Transverse colon (tissue), 4 donors: ENCODE data around the gene KIAA2012. TPM values are rescaled to one million over a fixed set of nuclear protein-coding genes. Genes with fewer than 3 reads are reported as not detected.

ENCODE experiments used
- DNase-seq: peaks from one replicate; pipeline ENCODE4 v3.0.0-alpha.2; 2019
- H3K27ac ChIP-seq, 4 donors: fragments of 200-600 bp; sonication (generic); 2 replicates each; pipeline ENCODE4 v1.5.1; 2016 to 2018; ENCODE audit warnings: inconsistent platforms in 4 of 4
- H3K27me3 ChIP-seq: fragments of 200-600 bp; sonication (generic); 2 replicates; pipeline ENCODE4 v1.5.1; 2017; ENCODE audit warnings: inconsistent platforms
- H3K36me3 ChIP-seq, 4 donors: fragments of 200-600 bp; sonication (generic); 2 replicates each; pipeline ENCODE4 v1.5.1; 2017 to 2019; ENCODE audit warnings: inconsistent platforms in 4 of 4
- H3K4me1 ChIP-seq, 4 donors: fragments of 200-600 bp; sonication (generic); 2 replicates each; pipeline ENCODE4 v1.5.1; 2017 to 2020; ENCODE audit warnings: inconsistent platforms in 4 of 4
- H3K4me3 ChIP-seq, 4 donors: fragments of 200-600 bp; sonication (generic); 1 replicate in 1 of 4; 2 replicates in 3 of 4; pipeline versions ENCODE4 v1.5.1 to v1.6.1; 2017 to 2019; ENCODE audit warnings: inconsistent platforms in 4 of 4
- H3K9me3 ChIP-seq, 2 donors: fragments of 200-600 bp; sonication (generic); 2 replicates each; pipeline ENCODE4 v1.5.1; 2017 to 2019; ENCODE audit warnings: inconsistent platforms in 2 of 2
- EP300 ChIP-seq: sonication (generic); formaldehyde crosslinking; IDR thresholded peaks from one replicate; pipeline ENCODE4 v1.6.1; 2017; ENCODE audit warnings: antibody characterized with exemption, low read depth
- POLR2A ChIP-seq: fragments of 450-650 bp; IDR thresholded peaks from one replicate; pipeline ENCODE4 v1.6.1; 2016; ENCODE audit warnings: antibody characterized with exemption, mild to moderate bottlenecking, moderate library complexity
- POLR2AphosphoS5 ChIP-seq, 3 donors: sonication (generic); formaldehyde crosslinking; IDR thresholded peaks; one replicate each; pipeline ENCODE4 v1.6.1; 2016; ENCODE audit warnings: antibody characterized with exemption in 3 of 3
- WGBS, 2 donors: methylation state at CpG; one replicate each; pipeline ENCODE4 v1.1.5; 2018; ENCODE audit warnings: low coverage in 1 of 2; 5-methylcytosine and 5-hydroxymethylcytosine counted together
- in situ Hi-C, 4 donors: fragments of 200-750 bp; cut with MboI; loops; one replicate each; pipeline versions ENCODE4 v1.15.0 to v1.15.1; 2017; ENCODE audit warnings: low sequenced_read_pairs in 3 of 4, low pct_ligation_motif_present in 1 of 4, low pct_unique_long_range_greater_than_20kb in 1 of 4
- intact Hi-C: fragments of 100-400 bp; cut with DNase I; formaldehyde crosslinking; loops from one replicate; pipeline ENCODE4 v1.15.1; 2023; ENCODE audit warnings: low total_unique reads
- total RNA-seq, 4 donors: library from RNA; depleted of rRNA; stranded (reverse); fragments of >200 nt; gene quantifications; one replicate each; pipeline ENCODE4 v1.1.0, GENCODE V29; 2016
- TF ChIP-seq, protein P1 (sequence below), 5 experiments: fragments of 200-600 bp in 3 of 5; fragments of 450-650 bp in 2 of 5; sonication (generic) in 3 of 5; IDR thresholded peaks; 1 replicate in 2 of 5; 2 replicates in 3 of 5; pipeline ENCODE4 v1.5.1; 2016 to 2017; ENCODE audit warnings: antibody characterized with exemption in 5 of 5, inconsistent platforms in 3 of 5, mild to moderate bottlenecking in 2 of 5, moderate library complexity in 1 of 5

KIAA2012 gene
- total RNA-seq: not detected

DNA sequence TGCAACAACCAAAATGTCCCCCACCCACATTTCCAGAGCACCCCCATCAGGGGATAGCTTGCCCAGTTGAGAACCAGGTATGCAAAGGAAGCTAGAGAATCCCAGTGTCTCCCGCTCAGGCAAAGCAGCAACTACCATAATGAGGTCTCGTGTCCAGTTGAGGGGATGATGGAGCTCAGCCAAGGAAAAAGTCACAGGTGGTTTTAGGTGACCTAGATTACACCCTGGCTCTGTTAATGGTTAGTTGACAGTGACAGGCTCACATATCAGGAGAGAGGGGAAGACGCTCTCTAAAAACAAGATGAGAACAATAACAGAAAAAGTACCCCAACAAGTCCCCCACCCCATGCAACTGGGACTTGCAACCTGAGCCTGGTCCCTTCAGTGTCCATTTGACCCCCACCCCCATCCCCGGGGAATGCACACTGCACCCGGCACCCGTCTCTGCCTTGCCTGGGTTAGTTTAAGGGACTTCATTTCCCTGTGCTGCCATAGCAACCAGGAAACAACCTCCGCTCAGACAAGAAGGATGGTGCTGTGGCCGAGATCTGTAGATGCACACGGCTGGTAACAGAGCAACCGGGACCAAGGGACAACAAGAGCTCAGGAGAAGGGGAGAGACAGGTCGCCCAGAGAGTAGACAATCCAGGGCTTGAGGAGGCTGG, at the start of gene KIAA2012:
KIAA2012 (plus strand) TSS at position 519 of the 665 bp plus-strand sequence. CDS start 373 bp downstream, outside the sequence.
- no peak within 1 kb of the TSS for H3K4me3 ChIP-seq
- 61 to 69% methylated on average over 5 to 11 of the region's 11 CpGs for WGBS, 2 donors
- TF ChIP-seq, protein P1, sequence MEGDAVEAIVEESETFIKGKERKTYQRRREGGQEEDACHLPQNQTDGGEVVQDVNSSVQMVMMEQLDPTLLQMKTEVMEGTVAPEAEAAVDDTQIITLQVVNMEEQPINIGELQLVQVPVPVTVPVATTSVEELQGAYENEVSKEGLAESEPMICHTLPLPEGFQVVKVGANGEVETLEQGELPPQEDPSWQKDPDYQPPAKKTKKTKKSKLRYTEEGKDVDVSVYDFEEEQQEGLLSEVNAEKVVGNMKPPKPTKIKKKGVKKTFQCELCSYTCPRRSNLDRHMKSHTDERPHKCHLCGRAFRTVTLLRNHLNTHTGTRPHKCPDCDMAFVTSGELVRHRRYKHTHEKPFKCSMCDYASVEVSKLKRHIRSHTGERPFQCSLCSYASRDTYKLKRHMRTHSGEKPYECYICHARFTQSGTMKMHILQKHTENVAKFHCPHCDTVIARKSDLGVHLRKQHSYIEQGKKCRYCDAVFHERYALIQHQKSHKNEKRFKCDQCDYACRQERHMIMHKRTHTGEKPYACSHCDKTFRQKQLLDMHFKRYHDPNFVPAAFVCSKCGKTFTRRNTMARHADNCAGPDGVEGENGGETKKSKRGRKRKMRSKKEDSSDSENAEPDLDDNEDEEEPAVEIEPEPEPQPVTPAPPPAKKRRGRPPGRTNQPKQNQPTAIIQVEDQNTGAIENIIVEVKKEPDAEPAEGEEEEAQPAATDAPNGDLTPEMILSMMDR (IDR thresholded peaks at IDR 0.05): no peak
- TF ChIP-seq EP300: no peak
- intact Hi-C loops (no loop called here), in situ Hi-C loops (no loop called here)
- H3K36me3 ChIP-seq: no peaks in the 10 kb centered on the region
- H3K27ac ChIP-seq: no peak within 1 kb of the TSS
- peaks cover 0 to 26% (median 12%) of the 10 kb centered on the region in 4 donors for H3K4me1 ChIP-seq
- peaks cover 4% of the 10 kb centered on the region for H3K27me3 ChIP-seq
- no peaks in the 10 kb centered on the region for H3K9me3 ChIP-seq
- no peak for DNase-seq

DNA sequence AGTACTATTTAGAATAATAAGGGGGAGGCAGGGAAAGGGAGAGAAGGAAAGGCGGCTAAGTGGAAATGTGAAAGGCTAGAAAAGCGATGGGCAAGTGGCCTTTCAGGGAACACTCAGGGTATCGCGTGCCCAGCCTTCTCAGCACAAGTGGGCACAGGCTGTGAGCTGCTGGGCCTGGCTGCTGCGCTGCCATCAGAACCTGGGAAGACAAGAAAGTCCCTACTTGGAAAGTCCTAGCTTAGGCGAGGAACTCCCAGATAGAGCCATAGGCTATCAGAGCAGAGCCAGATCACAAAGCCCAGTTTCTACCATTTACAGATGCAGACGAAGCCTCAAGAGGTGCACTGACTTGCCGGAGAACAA, 49.2 kb upstream of the KIAA2012 start:
- Histone ChIP-seq H3K9me3 (no peaks in the 10 kb centered on the region), H3K4me3 (no peak overlapping the region), H3K27ac (no peak overlapping the region), H3K4me1 (no peaks in the 10 kb centered on the region), H3K36me3 (no peaks in the 10 kb centered on the region), H3K27me3 (no peaks in the 10 kb centered on the region)
- 88 to 100% methylated on average over 5 to 8 of the region's 8 CpGs for WGBS, 2 donors
- no peak for DNase-seq
- in situ Hi-C loops (no loop called here), intact Hi-C loops (no loop called here)
- TF ChIP-seq, protein P1 (IDR thresholded peaks at IDR 0.05): no peak
- TF ChIP-seq POLR2AphosphoS5 (IDR thresholded peaks at IDR 0.05): no peak
- no peak for TF ChIP-seq EP300
- TF ChIP-seq POLR2A: no peak

DNA sequence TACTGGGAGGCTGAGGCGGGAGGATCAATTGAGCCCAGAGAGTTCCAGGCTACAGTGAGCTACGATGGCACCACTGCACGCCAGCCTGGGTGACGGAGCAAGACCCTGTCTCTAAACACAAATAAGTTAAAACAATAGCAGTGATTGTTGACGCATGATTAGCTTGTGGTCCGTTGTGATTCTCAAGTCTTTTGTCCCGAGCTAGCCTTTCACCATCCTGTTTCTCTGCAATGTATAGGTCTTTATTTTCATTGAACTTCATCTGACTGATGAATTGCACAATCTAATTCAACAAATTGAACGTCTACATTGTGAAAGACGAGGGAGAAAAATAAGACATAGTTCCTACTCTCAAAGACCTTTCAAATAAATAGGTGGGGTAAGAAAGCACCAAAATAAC, 48.2 kb upstream of the KIAA2012 start:
- TF ChIP-seq POLR2A: no peak
- no peak for TF ChIP-seq POLR2AphosphoS5 (IDR thresholded peaks at IDR 0.05)
- no peak for TF ChIP-seq EP300
- TF ChIP-seq, protein P1 (IDR thresholded peaks at IDR 0.05): no peak
- no peaks in the 10 kb centered on the region for H3K27me3 ChIP-seq
- H3K9me3 ChIP-seq: no peaks in the 10 kb centered on the region
- no peak for DNase-seq
- H3K36me3 ChIP-seq: no peaks in the 10 kb centered on the region
- no peak overlapping the region for H3K27ac ChIP-seq
- in situ Hi-C loops (no loop called here), intact Hi-C loops (no loop called here)
- H3K4me1 ChIP-seq: no peaks in the 10 kb centered on the region
- WGBS, 2 donors: 87 to 89% methylated on average over 9 of the region's 9 CpGs
- H3K4me3 ChIP-seq: no peak overlapping the region

DNA sequence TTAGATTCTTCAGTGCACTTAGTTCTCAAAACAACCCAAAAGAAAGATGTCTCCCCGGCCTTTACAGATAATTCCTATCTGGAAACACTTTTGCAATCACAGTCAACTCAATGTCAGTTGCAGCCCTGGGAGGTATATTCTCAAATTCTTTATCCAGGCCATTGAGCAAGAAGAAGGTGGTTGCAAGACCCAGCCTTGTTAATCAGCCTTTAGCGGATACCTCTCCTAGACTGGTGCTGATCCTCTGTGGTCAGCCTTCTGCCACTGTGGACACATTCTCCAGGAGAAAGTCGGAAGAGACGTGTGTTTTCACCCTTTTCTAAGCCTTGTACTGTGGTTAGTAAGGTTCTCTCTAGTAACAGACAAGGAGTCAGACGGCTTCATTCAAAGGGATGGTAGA, 47.2 kb upstream of the KIAA2012 start:
- H3K9me3 ChIP-seq: no peaks in the 10 kb centered on the region
- H3K27me3 ChIP-seq: peaks cover under 1% of the 10 kb centered on the region
- H3K27ac ChIP-seq: no peak overlapping the region
- no peak overlapping the region for H3K4me3 ChIP-seq
- intact Hi-C loops (no loop called here), in situ Hi-C loops (no loop called here)
- 92% methylated on average over 5 of the region's 5 CpGs; no CpG with 5 or more reads in 1 of the 2 donors for WGBS, 2 donors
- no peak for TF ChIP-seq POLR2AphosphoS5 (IDR thresholded peaks at IDR 0.05)
- no peak for TF ChIP-seq EP300
- TF ChIP-seq, protein P1 (IDR thresholded peaks at IDR 0.05): no peak
- no peak for TF ChIP-seq POLR2A
- H3K36me3 ChIP-seq: no peaks in the 10 kb centered on the region
- no peaks in the 10 kb centered on the region for H3K4me1 ChIP-seq
- DNase-seq: no peak
